CD14-positive monocyte (primary cell): ENCODE data around the gene C1RL. TPM values are rescaled to one million over a fixed set of nuclear protein-coding genes. Genes with fewer than 3 reads are reported as not detected.
A peak's percentile ranks its signal among the peaks of the same experiment; 100 is the strongest.

Experiments
- DNase-seq, 3 donors: peaks; one replicate each; pipeline ENCODE4 v3.0.0-alpha.2; 2011 to 2022
- H2AFZ ChIP-seq: 2 replicates; pipeline ENCODE4 v1.6.0; 2012; ENCODE audit warnings: mild to moderate bottlenecking, low read depth, low read length, inconsistent platforms; ENCODE audit not compliant: insufficient read depth, poor library complexity, severe bottlenecking
- H3K27ac ChIP-seq, 2 donors: 1 replicate in 1 of 2; 2 replicates in 1 of 2; pipeline ENCODE4 v1.5.1; 2012 to 2013; ENCODE audit warnings: low read length in 2 of 2, control low read depth in 1 of 2, inconsistent platforms in 1 of 2, low read depth in 1 of 2, mild to moderate bottlenecking in 1 of 2
- H3K27me3 ChIP-seq, 2 donors: one replicate each; pipeline versions ENCODE4 v1.6.0 to v1.6.1; 2011 to 2013; ENCODE audit warnings: low read length in 2 of 2; ENCODE audit not compliant: control insufficient read depth in 2 of 2, insufficient read depth in 2 of 2
- H3K36me3 ChIP-seq, 2 donors: replicated peaks in 1 of 2; 1 replicate in 1 of 2; 2 replicates in 1 of 2; pipeline versions ENCODE4 v1.5.1 to v1.6.1; 2012 to 2013; ENCODE audit warnings: low read length in 2 of 2, control low read depth in 1 of 2, inconsistent platforms in 1 of 2, mild to moderate bottlenecking in 1 of 2; ENCODE audit not compliant: insufficient read depth in 2 of 2, control insufficient read depth in 1 of 2
- H3K4me1 ChIP-seq, 2 donors: 1 replicate in 1 of 2; 2 replicates in 1 of 2; pipeline versions ENCODE4 v1.5.1 to v1.6.1; 2012 to 2013; ENCODE audit warnings: low read length in 2 of 2, control low read depth in 1 of 2, inconsistent platforms in 1 of 2, mild to moderate bottlenecking in 1 of 2, moderate library complexity in 1 of 2; ENCODE audit not compliant: insufficient read depth in 2 of 2, control insufficient read depth in 1 of 2
- H3K4me2 ChIP-seq: replicated peaks from 2 replicates; pipeline ENCODE3; 2012; ENCODE audit warnings: low read length, moderate library complexity, mild to moderate bottlenecking; ENCODE audit not compliant: poor library complexity, severe bottlenecking; ENCODE audit errors: extremely low read depth
- H3K4me3 ChIP-seq, 3 experiments: fragments of 200-600 bp in 1 of 3; sonication (generic) in 1 of 3; replicated peaks in 1 of 3; 1 replicate in 2 of 3; 2 replicates in 1 of 3; pipeline ENCODE4 v1.5.1; 2011 to 2013; ENCODE audit warnings: low read length in 3 of 3, mild to moderate bottlenecking in 3 of 3, control low read depth in 2 of 3, low read depth in 2 of 3, inconsistent platforms in 1 of 3, moderate library complexity in 1 of 3
- H3K79me2 ChIP-seq: 2 replicates; pipeline ENCODE4 v1.6.0; 2012; ENCODE audit warnings: mild to moderate bottlenecking, control low read depth, inconsistent platforms, low read length, moderate library complexity; ENCODE audit not compliant: insufficient read depth
- H3K9ac ChIP-seq: 2 replicates; pipeline ENCODE4 v1.6.0; 2017; ENCODE audit warnings: low read length, mild to moderate bottlenecking; ENCODE audit not compliant: insufficient read depth, poor library complexity, severe bottlenecking
- H3K9me3 ChIP-seq, 2 donors: replicated peaks in 1 of 2; 1 replicate in 1 of 2; 2 replicates in 1 of 2; pipeline versions ENCODE4 v1.5.1 to v1.6.1; 2012 to 2013; ENCODE audit warnings: low read length in 2 of 2, control low read depth in 1 of 2; ENCODE audit not compliant: control insufficient read depth in 1 of 2, insufficient read depth in 1 of 2
- H4K20me1 ChIP-seq: 2 replicates; pipeline ENCODE4 v1.6.0; 2012; ENCODE audit warnings: mild to moderate bottlenecking, low read length, control low read depth, moderate library complexity; ENCODE audit not compliant: insufficient read depth
- H3K27ac Mint-ChIP-seq, 7 donors: one replicate each; pipeline ENCODE4 v1.8.0; 2020; ENCODE audit warnings: mild to moderate bottlenecking in 7 of 7, mixed read lengths in 7 of 7, moderate library complexity in 6 of 7, inconsistent platforms in 2 of 7
- H3K27me3 Mint-ChIP-seq, 3 donors: one replicate each; pipeline ENCODE4 v1.8.0; 2021 to 2022; ENCODE audit warnings: low read depth in 3 of 3, mild to moderate bottlenecking in 3 of 3, mixed read lengths in 3 of 3, moderate library complexity in 3 of 3, inconsistent platforms in 1 of 3
- H3K36me3 Mint-ChIP-seq, 2 donors: one replicate each; pipeline ENCODE4 v1.8.0; 2020; ENCODE audit warnings: mixed read lengths in 2 of 2, inconsistent platforms in 1 of 2, mild to moderate bottlenecking in 1 of 2
- H3K4me1 Mint-ChIP-seq: one replicate; pipeline ENCODE4 v1.8.0; 2020; ENCODE audit warnings: mild to moderate bottlenecking, mixed read lengths
- H3K4me3 Mint-ChIP-seq, 2 donors: one replicate each; pipeline ENCODE4 v1.8.0; 2020; ENCODE audit warnings: mild to moderate bottlenecking in 2 of 2, mixed read lengths in 2 of 2, moderate library complexity in 1 of 2
- H3K9me3 Mint-ChIP-seq, 7 donors: one replicate each; pipeline ENCODE4 v1.8.0; 2020 to 2022; ENCODE audit warnings: mixed read lengths in 7 of 7, mild to moderate bottlenecking in 6 of 7, moderate library complexity in 6 of 7, inconsistent platforms in 2 of 7
- WGBS: methylation state at CpG from one replicate; pipeline ENCODE4 v1.1.5; 2013; ENCODE audit warnings: missing lambda C conversion rate; ENCODE audit not compliant: insufficient coverage; 5-methylcytosine and 5-hydroxymethylcytosine counted together
- intact Hi-C, 2 donors: fragments of 100-400 bp; cut with micrococcal nuclease; formaldehyde crosslinking; loops; one replicate each; pipeline versions ENCODE4 v1.15.0 to v1.15.1; 2023
- polyA plus RNA-seq, 3 donors: library from polyadenylated mRNA; depleted of rRNA in 1 of 3; unstranded in 2 of 3; stranded (reverse) in 1 of 3; fragments of 300-500 nt in 2 of 3; fragments of >200 nt in 1 of 3; fragmentation: Illumina TruSeq in 2 of 3; gene quantifications; 1 replicate in 2 of 3; 2 replicates in 1 of 3; pipeline ENCODE4 v1.2.3, GENCODE V29; 2012 to 2021
- TF ChIP-seq, protein P1 (sequence below): fragments of 200-600 bp; IDR thresholded peaks from one replicate; pipeline ENCODE4 v1.8.0; 2022; ENCODE audit warnings: antibody characterized with exemption, mild to moderate bottlenecking

C1RL gene
- polyA plus RNA-seq, 3 donors = 4.8 to 27.9 (median 5.6) TPM

DNA sequence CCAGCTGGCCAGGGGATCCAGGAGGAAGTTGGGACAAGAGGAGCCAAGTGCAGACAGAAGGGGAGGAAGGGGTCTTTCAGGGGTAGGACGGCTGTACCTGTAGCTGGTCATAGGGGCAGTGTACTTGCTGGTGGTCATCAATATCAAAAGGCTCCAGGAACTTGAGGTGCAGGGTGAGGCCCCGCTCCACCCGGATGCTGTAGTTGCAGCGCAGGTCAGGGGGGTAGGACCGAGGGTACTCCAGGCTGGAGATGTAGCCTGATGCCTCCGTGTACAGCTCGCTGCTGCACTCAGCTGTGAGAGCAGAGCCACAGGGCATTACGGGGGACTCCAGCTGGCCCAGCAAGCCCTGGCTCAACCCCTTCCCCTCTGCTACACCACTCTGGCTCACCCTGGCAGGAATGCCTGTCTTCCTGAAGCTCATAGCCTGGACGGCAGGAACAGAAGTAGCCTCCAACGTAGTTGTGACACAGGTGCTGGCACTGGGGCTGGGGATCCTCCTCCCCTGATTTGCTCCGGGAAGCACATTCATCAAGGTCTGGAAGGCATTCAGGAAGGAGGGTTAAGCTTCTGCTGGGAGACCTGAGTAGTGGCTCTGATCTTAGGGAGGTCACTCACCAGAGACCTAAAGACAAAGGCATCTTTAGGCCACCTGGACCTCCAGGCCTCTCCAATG lies 19.7 kb downstream of the C1RL start:
- Mint-ChIP-seq H3K9me3 (peaks cover 0 to 1% (median 0%) of the 10 kb centered on the region in 7 donors), H3K4me3 (peak overlapping the region in 1 of 2 donors; percentile 10), H3K4me1 (peaks cover 9% of the 10 kb centered on the region), H3K27me3 (peaks cover 4 to 12% (median 8%) of the 10 kb centered on the region in 3 donors), H3K36me3 (no peaks in the 10 kb centered on the region), H3K27ac (no peak overlapping the region)
- Histone ChIP-seq H3K27ac (no peak overlapping the region), H3K27me3 (peaks cover 0 to 2% of the 10 kb centered on the region in 2 donors), H3K36me3 (no peaks in the 10 kb centered on the region), H3K79me2 (no peaks in the 10 kb centered on the region), H3K4me3 (no peak overlapping the region), H4K20me1 (no peaks in the 10 kb centered on the region), H3K4me1 (peaks cover 0 to 3% of the 10 kb centered on the region in 2 donors), H3K4me2 (no peak overlapping the region), H3K9ac (no peak overlapping the region), H2AFZ (no peak overlapping the region), H3K9me3 (no peaks in the 10 kb centered on the region)
- 95% methylated on average over 11 of the region's 11 CpGs for WGBS
- TF ChIP-seq, protein P1, sequence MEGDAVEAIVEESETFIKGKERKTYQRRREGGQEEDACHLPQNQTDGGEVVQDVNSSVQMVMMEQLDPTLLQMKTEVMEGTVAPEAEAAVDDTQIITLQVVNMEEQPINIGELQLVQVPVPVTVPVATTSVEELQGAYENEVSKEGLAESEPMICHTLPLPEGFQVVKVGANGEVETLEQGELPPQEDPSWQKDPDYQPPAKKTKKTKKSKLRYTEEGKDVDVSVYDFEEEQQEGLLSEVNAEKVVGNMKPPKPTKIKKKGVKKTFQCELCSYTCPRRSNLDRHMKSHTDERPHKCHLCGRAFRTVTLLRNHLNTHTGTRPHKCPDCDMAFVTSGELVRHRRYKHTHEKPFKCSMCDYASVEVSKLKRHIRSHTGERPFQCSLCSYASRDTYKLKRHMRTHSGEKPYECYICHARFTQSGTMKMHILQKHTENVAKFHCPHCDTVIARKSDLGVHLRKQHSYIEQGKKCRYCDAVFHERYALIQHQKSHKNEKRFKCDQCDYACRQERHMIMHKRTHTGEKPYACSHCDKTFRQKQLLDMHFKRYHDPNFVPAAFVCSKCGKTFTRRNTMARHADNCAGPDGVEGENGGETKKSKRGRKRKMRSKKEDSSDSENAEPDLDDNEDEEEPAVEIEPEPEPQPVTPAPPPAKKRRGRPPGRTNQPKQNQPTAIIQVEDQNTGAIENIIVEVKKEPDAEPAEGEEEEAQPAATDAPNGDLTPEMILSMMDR = no peak
- DNase-seq = no peak
- intact Hi-C loops = no loop called here

DNA sequence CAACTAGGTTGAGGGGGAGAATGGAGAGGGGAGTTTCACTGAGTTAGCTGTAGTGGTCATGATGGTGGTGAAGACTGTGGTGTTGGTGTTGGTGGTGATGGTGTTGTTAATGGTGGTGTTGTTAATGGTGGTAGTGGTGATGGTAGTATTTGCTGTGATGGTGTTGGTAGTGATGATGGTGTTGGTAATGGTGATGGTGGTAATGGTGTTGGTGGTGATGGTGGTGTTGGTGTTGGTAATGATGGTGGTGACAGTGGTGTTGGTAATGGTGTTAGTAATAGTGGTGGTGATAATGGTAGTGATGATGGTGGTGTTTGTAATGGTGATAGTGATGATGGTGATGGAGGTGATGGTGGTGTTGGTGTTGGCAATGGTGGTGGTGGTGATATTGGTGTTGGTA lies 25.9 kb downstream of the C1RL start:
- H3K9me3 ChIP-seq = no peaks in the 10 kb centered on the region

More for the DNA sequence above, 25.9 kb downstream of the C1RL start:
- H3K9me3 Mint-ChIP-seq = peaks cover 0 to 5% (median 3%) of the 10 kb centered on the region in 7 donors
- H3K4me2 ChIP-seq = no peak overlapping the region
- H2AFZ ChIP-seq = no peak overlapping the region
- H3K4me1 ChIP-seq = no peaks in the 10 kb centered on the region
- no peaks in the 10 kb centered on the region for H4K20me1 ChIP-seq
- H3K27ac ChIP-seq = no peak overlapping the region
- no peak overlapping the region for H3K27ac Mint-ChIP-seq
- H3K27me3 Mint-ChIP-seq = no peaks in the 10 kb centered on the region
- H3K36me3 Mint-ChIP-seq = no peaks in the 10 kb centered on the region
- no peak overlapping the region for H3K4me3 ChIP-seq
- no peaks in the 10 kb centered on the region for H3K27me3 ChIP-seq
- DNase-seq = no peak
- no peak overlapping the region for H3K4me3 Mint-ChIP-seq
- H3K4me1 Mint-ChIP-seq = no peaks in the 10 kb centered on the region
- no peak overlapping the region for H3K9ac ChIP-seq
- intact Hi-C loops = no loop called here
- TF ChIP-seq, protein P1 = no peak
- H3K79me2 ChIP-seq = no peaks in the 10 kb centered on the region
- no peaks in the 10 kb centered on the region for H3K36me3 ChIP-seq
